Activated effector memory CD4-positive, alpha-beta T cell treated with anti-CD3 and anti-CD28 coated beads, Interleukin-2, amount 50 U/mL, for 16 hours (primary cell): ENCODE data around the gene CLEC2A.

Source experiments
- DNase-seq: peaks from one replicate; pipeline ENCODE4 v3.0.0-alpha.2; 2020

The CLEC2A gene

DNA sequence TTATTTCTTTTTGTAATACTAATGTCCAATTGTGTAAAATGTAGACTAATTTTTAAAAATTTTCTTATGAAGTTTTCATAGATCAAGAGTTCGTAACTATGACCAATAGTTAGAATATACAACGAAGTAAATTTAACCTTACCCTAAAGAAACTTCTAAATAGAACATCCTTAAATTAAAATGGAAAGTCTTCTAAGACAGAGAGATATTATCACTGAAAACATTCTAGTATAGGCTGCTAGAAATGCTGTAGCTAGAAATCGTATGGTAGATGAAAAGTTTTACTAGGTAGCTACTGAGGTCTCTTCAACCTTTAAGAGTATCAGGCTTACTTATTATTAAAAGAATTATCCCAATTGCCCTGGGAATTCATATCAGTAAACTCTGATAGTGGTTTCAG lies 925 bp downstream of the CLEC2A start:
- DNase-seq: no peak

DNA sequence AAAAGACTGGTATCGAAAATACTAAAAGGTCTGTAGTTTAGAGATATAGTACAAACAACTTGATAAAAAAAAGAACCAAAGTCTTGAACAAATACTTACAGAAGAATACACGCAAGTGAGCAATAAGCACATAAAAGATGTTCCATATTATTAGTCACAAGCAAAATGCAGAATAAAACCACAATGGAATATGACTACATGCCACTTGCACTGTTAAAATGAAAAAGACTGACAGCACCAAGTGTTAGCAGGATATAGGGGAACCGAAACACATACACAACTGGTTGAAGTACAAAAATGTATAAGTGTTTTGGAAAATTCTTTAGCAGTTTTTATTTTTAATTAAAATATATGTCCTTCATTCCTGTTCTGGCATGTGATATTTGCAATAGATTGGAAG lies 3.6 kb downstream of the CLEC2A start:
- no peak for DNase-seq

DNA sequence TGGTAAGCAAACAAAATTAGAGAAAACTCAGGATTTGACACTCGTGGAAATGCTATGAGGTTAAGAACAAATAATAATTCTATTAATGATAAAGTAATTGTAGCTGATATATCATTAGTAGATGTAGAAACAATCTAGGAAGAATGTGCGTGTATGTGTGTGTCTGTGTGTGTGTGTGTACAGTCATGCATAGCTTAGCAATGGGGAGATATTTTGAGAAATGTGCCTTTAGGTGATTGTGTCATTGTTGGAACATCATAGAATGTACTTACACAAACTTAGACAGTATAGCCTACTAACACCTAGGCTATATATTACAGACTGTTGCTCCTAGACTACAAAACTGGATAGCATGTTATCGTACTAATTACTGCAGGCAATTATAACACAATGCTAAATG lies 5.3 kb downstream of the CLEC2A start:
- DNase-seq: no peak

DNA sequence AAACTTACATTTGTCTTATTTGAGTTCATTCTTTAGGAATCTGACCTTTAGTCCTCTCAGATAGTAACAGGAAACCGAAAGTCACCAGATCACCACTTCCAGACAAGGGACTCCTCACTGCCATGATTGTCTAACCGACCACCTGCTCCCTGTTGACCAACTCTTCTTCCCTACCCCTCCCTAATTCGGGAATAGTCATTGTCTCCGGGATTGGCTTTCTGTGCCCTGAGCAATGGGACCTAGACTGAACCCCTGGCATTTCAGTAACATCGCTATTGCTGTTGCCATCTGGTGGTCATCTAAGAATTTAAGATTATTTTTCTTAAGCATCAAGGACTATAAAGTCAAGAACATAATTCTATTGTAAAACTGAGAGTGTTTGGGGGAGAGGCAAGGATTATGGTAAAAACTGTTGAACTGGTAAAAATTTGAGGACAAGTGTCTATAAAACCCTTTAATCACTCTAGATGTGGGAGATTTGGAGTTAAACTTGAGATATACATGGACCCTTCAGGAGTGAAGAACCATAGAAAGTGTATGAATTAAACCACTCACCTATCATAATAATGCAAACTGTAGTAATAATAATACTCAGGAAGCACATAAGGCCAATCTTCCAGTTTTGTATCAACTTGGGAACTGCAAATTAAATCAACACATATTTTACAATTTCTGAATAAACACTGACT lies 6.3 kb downstream of the CLEC2A start:
- DNase-seq: no peak

DNA sequence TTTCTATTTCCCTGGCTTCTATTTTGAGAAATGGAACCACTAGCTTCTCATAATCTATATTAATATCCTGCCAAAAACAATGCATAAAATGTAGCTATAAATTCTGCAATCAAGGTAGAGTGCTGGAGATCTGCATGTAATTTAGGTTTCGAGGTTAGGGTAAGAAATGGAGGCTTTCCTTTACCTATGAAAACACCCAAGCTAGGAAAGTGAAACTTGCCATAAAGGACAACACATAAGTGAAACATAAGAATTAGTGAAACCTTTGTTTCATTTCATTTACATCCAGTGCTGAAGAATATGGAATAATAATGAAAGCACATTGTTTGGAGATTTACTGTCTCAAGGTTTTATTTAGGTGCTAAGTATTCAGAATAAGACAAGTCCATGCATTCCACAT lies 9.7 kb downstream of the CLEC2A start:
- DNase-seq: no peak

DNA sequence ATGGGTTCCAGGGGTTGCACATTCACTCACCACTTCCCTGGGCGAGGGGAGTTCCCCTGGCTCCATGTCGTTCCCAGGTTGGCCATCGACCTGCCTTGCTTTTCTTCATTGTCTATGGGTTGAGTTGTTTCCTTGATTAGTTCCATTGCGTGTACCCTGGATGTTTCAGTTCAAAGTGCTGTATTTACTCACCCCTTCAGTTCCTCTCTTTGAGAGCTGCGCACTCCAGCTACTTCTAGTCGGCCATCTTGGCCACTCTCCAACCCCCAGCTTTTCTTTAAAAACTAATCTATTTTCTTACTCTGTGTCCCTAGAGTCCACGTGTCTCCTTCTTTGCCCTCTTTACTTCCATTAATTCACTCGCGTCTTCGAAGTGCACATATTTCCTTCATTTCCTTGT lies 11.7 kb downstream of the CLEC2A start:
- DNase-seq: no peak

DNA sequence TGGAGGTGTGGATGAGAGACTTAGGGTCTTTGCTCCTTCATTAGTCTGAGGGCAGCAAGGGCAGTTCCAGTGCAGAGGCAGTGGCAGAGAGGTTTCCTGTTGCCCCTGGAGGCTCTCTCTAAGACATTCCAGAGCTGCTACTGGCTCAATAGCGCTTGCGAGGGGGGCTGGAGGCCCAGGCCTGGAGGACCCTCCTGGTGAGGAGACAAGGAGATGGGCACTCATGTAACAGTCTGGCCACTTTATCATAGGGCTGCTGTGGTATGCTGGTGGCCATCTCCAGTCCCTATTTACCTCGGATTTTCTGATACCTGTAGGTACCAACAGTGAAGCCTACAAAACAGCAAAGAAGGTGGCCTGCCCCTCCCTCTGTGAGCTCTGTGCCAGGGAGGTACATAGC lies 12.7 kb downstream of the CLEC2A start:
- no peak for DNase-seq

DNA sequence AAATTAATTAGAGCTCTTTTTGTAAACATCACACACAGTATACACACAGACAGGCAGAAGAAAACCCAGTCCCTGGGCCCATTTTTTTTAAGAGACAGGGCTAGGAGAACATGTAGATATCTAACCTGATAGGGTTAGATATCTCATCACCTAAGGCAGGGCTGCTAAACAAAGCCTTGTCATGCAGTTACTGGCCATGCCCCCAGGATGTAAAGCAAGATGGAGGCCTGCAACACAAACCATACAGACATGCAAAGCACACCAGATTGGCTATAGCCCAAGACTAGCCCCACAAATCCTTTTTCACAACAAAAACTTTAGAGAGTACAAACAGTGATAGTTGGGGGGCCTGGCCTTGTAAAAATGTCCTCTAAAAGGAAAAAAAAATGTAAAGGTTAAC lies 20.5 kb downstream of the CLEC2A start:
- DNase-seq: no peak

DNA sequence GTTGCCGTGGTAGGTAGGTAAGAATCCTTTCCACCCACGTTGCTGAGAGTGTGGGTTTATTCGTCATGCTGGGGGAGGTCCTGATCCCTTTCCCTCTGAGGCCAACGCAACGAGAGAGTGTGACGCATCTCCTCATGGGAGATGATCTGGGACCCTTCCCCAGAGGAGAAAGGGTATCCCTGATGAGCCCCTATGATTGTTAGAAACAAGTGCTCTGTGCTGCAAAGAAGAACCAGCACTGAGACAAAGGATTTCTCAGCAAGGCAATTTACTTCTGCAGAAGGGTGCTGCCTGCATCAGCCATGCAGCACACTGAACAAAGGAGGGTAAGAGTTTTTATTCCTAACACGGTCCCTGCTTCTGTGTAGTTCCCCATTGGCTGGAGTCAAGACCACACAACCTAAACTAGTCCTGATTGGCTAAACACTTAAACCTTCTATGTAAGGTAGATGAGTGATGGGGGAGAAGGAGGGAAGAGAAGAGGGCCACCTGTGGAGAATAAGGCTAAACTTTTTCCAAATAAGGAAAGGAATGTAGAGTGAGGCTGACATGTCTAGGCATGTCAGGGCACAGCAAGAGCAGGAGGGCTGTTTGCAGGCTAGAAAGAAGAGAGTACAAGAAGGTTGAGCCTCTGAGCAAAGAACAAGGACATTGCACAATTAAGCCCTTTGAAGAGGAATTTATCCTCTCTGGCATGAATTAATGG lies 21.3 kb downstream of the CLEC2A start:
- DNase-seq: no peak

DNA sequence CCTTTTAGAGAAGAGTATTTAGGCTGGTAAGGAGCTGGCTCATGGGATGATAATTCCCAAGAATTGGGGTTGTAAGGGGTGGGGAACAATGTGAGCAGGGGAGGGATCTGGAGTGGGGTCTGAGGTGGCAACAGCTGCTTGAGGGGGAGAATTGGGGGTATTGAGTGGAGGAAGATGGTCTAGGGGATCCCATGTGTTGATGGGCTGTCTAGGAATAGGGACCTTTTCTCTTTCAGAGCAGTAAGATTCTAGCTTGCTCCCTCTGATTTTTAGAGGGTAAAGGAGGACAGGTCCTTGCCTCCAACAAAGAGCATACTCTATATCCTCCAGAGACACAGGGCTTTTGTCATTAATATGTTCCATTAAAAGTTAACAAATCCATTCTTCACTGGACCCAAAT lies 22.4 kb downstream of the CLEC2A start:
- no peak for DNase-seq

DNA sequence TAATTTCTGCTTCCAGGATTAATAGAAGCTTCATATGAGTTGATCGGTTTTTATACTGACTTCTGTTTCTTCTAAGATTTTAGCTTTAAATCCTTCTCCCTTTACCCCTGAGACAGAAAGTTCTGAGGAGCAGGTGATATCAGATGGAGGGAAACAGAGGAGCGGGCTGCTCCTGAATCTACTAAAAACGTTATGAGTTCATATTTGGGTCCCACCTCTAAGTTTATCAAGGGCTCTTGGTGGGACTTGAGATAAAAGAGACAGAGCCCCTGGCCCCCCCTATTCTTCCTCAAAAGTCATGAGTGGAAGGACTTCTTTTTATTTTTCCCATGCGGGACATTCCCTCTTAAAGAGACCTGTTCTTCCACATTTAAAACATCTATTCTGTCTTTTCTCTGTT lies 23.8 kb downstream of the CLEC2A start:
- DNase-seq: no peak

DNA sequence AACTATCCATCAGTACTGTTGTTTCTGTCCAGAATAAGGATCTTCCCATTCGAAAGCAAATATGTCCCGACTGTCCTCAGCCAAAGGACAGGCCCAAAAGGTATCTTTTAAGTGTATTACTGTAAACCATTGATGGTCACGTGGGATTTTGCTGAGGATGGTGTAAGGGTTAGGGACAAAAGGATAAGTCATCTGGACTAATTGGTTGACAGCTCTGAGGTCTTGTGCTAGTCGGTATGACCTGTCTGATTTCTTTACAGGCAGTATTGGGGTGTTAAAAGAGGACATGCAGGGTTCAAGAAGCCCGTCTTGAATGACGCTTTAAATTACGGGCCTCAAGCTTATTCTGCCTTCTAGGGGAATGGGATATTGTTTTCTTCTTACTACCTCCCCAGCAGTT lies 24.4 kb downstream of the CLEC2A start:
- no peak for DNase-seq

DNA sequence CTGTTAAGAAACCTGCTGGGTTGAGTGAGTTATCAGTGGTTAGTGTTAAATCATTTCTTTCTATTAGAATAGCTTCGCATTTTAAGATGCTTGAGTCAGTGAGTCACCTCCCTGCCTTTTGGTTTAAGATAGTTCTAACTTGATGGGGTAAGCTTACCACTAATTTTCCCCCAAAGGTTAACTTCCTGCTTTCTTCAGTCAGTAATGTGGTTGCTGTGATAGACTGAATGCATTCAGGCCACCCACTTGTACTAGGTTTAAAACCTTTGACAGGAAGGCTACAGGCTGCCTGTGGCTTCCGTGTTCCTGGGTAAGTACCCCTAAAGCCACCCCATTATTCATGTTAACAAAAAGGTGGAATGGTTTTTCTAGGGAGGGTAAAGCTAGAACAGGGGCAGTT lies 25.3 kb downstream of the CLEC2A start:
- DNase-seq: no peak

DNA sequence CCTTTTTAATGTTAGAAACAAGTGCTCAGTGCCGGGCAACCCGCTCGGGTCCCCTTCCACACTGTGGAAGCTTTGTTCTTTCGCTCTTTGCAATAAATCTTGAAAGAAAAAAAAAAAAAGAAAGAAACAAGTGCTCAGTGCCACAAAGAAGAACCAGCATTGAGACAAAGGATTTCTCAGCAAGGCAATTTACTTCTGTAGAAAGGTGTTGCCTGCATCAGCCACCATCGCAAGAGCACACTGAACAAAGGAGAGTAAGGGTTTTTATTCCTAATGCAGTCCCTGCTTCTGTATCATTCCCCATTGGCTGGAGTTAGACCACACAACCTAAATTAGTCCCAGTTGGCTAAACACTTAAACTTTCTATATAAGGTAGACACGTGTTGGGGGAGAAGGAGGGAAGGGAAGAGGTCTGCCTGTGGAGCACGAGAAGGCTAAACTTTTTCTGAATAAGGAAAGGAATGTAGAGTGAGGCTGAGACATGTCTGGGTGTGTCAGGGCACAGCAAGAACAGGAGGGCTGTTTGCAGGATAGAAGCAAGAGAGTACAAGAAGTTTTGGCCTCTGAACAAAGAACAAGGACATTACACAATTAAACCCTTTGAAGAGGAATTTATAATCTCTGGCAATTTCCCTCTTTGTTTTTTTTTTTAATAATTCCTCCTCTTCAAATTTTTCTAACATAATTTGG lies 29.5 kb downstream of the CLEC2A start:
- no peak for DNase-seq

DNA sequence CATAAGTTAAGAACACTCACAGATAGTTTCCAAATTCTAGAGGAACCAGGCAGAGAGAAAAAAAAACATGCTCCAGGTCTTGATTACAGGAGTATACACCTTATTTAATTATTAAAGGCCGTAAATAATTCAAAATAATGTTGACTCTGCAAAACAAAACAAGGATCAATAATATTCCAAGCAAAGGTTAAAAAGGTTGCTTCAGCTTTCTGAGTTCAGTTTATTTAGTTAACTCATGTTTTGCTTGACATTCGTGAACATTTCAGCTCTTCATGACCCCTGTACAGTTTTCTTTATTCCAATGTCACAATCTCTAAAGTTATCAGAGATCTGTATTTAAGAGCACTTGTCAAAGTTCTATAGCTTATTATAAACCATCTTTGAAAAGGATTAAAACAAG lies 31.2 kb downstream of the CLEC2A start:
- no peak for DNase-seq

DNA sequence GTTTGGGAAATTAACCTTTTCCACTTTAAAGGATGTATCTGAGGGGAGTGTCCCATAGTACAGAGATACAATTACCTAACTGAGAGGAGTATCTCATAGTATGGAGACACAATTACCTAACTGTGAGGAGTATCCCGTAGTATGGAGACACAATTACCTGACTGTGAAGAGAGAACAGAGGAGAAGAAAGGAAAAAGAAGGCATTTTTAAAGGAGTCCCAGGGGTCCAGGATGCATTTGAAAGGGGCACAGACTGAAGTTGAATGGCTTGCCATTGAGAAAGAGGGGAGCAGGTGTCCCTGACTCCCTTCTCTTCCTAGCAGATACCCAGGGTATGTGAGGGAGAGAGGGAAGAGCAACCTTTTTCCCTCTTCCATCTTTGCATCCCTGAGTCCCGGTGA lies 33.0 kb downstream of the CLEC2A start:
- no peak for DNase-seq

DNA sequence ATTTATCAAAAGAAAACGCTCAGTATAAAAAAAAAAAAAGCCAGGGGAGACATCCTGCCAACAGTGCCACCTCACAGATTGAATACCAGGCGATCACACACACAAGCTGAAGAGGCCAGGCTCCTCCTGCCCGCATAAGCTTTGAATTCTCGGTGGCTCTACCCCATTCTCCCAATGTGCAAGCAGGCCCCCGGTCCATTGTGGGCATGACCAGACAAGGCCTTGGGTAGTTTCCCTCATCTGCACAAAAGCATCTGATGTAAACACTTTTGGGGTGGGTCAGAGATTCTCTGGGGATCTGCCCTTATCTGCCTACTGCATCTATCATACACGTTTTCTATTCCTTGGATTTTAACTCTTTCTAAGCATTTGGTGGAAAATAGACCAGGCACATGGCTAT lies 34.6 kb downstream of the CLEC2A start:
- DNase-seq: no peak

DNA sequence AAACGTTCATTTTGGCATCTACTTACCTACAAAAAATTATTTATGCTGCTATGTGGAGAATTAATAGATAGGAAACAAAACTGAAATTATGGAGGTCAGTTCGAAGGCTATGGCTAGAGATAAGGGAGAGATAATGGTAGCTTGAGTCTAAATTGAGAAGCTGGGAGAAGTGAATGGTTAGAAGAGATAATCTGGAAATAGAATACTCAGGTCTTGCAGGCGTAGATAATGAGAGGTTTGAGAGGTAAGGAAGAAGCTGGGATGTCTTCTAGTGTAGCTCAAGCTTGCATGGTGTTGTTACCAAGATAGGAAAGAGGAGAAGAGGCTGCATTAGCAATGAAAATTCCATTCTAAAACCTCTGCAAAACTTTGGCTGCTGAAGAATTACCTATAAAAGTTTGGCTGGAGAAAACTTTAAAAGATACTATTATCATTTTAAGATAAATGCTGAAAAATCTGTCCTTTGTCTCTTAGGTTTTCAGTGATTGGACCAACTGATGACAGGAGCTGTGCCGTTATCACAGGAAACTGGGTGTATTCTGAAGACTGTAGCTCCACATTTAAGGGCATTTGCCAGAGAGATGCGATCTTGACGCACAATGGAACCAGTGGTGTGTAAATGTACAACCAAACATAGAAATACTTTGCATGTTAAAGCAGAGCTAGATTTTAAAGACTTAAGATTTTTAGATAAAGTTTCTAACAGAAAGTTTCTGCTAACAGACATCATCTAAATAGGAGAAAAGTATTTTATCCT lies 36.8 kb downstream of the CLEC2A start:
- DNase-seq: no peak

DNA sequence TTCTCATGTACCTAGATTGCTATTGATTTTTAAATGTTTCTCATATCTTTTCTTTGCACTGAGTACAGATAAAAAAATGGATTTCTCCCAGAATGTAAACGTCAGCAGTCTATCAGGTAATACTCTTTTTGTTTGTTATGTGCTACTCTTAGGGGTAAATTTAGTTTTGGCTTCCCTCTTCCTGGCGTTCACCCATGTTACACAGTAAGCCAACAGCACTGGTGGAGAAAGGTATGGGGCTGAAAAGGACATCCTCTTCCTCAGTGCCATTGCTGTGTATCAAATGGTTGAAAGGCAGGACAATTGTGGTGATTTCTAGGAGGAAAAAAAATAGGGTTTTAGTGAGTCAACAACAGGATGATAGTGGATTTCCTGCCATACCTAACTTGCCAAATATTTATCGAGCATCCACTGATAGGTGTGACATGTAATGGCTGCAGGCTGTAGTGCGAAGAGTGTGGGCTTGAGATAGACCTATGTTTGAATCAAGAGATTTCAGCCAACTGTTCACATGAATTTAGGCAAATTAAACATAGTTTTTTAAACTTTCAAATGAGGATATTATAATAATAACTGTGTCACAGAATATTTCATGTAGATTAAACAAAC lies 43.4 kb downstream of the CLEC2A start:
- DNase-seq: no peak

DNA sequence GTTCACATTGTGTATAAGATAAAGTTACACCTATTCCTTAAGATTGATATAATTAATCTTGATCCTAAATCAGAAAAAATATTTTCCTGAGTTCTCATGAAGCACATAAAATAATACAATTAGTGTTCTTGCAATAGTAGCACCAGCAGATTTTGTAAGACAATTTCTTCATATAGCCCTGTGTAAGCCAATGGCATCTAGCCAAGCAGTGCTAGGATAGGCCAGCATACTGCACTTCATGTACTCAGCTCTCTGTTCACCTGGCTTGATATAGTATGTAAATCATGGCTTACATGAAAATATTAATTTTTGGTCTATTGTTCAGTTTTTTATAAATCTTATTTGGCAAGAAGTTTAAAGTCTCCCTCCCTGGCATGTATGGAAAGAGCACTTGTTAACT lies 49.0 kb downstream of the CLEC2A start:
- DNase-seq: no peak

DNA sequence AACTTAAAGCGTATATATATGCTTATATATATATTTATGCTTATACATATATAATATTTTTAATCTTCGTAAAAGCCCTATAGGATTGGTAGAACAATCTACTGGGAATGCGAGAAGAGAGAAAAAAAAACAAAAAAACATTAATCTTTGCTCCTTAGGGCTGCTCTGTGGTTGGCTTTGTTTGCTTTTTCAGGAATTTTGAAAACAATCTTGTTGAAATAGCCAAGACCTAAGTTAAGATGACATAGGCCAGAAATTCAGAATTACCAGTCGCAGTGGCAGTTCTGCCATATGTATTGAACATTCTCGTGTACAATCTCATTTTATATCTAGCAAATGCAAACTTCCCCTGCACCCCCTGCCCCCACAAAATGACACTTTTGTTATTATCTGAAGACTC lies 50.2 kb downstream of the CLEC2A start:
- DNase-seq: no peak

DNA sequence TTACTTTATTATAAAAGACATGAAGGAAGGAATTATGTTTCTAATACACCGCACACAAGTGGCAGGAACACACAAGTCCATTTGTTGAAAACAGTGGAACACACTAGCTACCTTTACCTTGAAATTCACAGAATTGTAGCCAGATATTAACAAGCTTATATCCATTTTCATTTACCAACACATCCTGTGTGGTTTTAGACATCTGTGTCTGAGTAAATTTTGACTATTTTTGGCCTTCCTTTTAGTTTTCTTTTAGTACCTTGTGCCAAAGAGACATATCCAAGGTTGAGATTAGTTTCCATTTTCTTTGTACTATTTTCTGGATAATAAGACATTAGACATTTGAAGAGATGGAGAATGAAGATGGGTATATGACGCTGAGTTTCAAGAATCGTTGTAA lies 50.9 kb downstream of the CLEC2A start, which contains the start of gene KLRF2:
Gene KLRF2, plus strand, starts transcription at position 244 of the 400 bp plus-strand sequence. Its CDS starts 107 bp downstream, at position 351.
- DNase-seq: no peak

DNA sequence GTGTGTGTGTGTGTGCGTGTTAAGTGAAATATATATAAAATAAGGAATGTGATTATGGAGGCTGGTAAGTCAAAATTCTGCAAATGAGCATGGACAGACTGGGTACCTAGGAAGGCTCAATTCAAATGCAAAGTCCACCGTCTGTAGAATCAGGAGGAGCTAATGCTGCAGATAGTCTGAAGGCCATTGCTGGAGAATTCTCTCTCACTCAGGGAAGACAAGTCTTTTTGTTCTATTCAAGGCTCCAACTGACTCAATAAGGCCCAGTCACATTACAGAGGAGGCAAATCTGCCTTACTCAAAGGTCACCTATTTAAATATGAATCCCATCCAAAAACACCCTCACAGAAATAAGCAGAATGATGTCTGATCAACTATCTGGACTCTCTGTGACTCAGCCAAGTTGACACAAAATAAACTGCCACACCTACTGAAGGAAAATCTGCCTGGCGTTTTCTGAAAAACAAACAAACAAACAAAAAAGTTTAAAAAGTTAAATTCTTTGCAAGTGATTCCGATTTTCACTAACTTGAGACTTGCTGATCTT lies 51.6 kb downstream of the CLEC2A start:
- no peak for DNase-seq
